Calu3 (cell line): Measurements from ENCODE around the gene B4GALT7. TPM values are rescaled to one million over a fixed set of nuclear protein-coding genes. Genes with fewer than 3 reads are reported as not detected.

Source experiments
- BruUV-seq: library from RNA; stranded (reverse); fragments of 400-500 nt; replicated peaks from 2 replicates; lab custom pipeline; 2021; lab: Mats Ljungman, UMichigan
- CTCF ChIA-PET: fragments of 300-600 bp; sonication (Branson Sonifier 250); formaldehyde crosslinking; loops from one replicate; lab custom pipeline; 2022; ENCODE audit warnings: antibody characterized with exemption; lab: Charles Lee
- DNase-seq: peaks from one replicate; pipeline ENCODE4 v3.0.0; 2022
- H3K27ac Mint-ChIP-seq: one replicate; pipeline ENCODE4 v1.8.0; 2022; ENCODE audit warnings: mixed read lengths; ENCODE audit not compliant: unreplicated experiment
- H3K27me3 Mint-ChIP-seq: one replicate; pipeline ENCODE4 v1.8.0; 2022; ENCODE audit warnings: mixed read lengths; ENCODE audit not compliant: unreplicated experiment
- H3K36me3 Mint-ChIP-seq: one replicate; pipeline ENCODE4 v1.8.0; 2022; ENCODE audit warnings: mild to moderate bottlenecking, moderate library complexity, mixed read lengths; ENCODE audit not compliant: insufficient read depth, unreplicated experiment
- H3K4me1 Mint-ChIP-seq: one replicate; pipeline ENCODE4 v1.8.0; 2022; ENCODE audit warnings: mild to moderate bottlenecking, low read depth, mixed read lengths; ENCODE audit not compliant: unreplicated experiment
- H3K4me3 Mint-ChIP-seq: one replicate; pipeline ENCODE4 v1.8.0; 2022; ENCODE audit warnings: mild to moderate bottlenecking, low read depth, moderate library complexity, mixed read lengths; ENCODE audit not compliant: unreplicated experiment
- H3K9me3 Mint-ChIP-seq: one replicate; pipeline ENCODE4 v1.8.0; 2022; ENCODE audit warnings: low read depth, mixed read lengths; ENCODE audit not compliant: unreplicated experiment
- CTCF ChIP-seq: fragments of 200-600 bp; IDR thresholded peaks from one replicate; pipeline ENCODE4 v1.8.0; 2022; ENCODE audit warnings: antibody characterized with exemption; ENCODE audit not compliant: unreplicated experiment
- intact Hi-C: fragments of 100-400 bp; cut with micrococcal nuclease; formaldehyde crosslinking; loops from one replicate; pipeline ENCODE4 v1.10.0; 2022; ENCODE audit not compliant: unreplicated experiment
- total RNA-seq: library from RNA; stranded (reverse); gene quantifications from 2 replicates; pipeline ENCODE4 v1.2.3, GENCODE V29; 2022

The B4GALT7 gene
- total RNA-seq, 1 experiment from 2014 or later: 55.7 TPM

GRCh38 chr5:177575488-177575887 lies 24.4 kb upstream of the B4GALT7 start:
- intact Hi-C loops: no loop called here
- DNase-seq: no peak
- no TSS peak for BruUV-seq
- CTCF ChIA-PET: no interaction called here
- H3K27me3 Mint-ChIP-seq: peaks cover 27% of the 10 kb centered on the region
- no peak overlapping the region for H3K4me3 Mint-ChIP-seq
- TF ChIP-seq CTCF: no peak
- H3K9me3 Mint-ChIP-seq: no peaks in the 10 kb centered on the region
- no peaks in the 10 kb centered on the region for H3K36me3 Mint-ChIP-seq
- H3K4me1 Mint-ChIP-seq: peaks cover 11% of the 10 kb centered on the region
- H3K27ac Mint-ChIP-seq: no peak overlapping the region

GRCh38 chr5:177576169-177576568 lies 23.8 kb upstream of the B4GALT7 start:
- no peak for DNase-seq
- H3K9me3 Mint-ChIP-seq: no peaks in the 10 kb centered on the region
- intact Hi-C loops: no loop called here
- peaks cover 27% of the 10 kb centered on the region for H3K27me3 Mint-ChIP-seq
- H3K27ac Mint-ChIP-seq: no peak overlapping the region
- H3K4me1 Mint-ChIP-seq: peaks cover 11% of the 10 kb centered on the region
- TF ChIP-seq CTCF: no peak
- no peaks in the 10 kb centered on the region for H3K36me3 Mint-ChIP-seq
- CTCF ChIA-PET: no interaction called here
- no peak overlapping the region for H3K4me3 Mint-ChIP-seq
- no TSS peak for BruUV-seq

GRCh38 chr5:177578316-177578715 lies 21.6 kb upstream of the B4GALT7 start:
- Mint-ChIP-seq H3K27me3 (peaks cover 27% of the 10 kb centered on the region), H3K4me1 (peaks cover 11% of the 10 kb centered on the region), H3K9me3 (no peaks in the 10 kb centered on the region), H3K27ac (no peak overlapping the region), H3K4me3 (no peak overlapping the region), H3K36me3 (no peaks in the 10 kb centered on the region)
- TF ChIP-seq CTCF: no peak
- BruUV-seq: no TSS peak
- intact Hi-C loops: no loop called here
- no peak for DNase-seq
- CTCF ChIA-PET: no interaction called here

GRCh38 chr5:177588413-177588909 lies 11.5 kb upstream of the B4GALT7 start:
- no peak overlapping the region for H3K27ac Mint-ChIP-seq
- H3K4me1 Mint-ChIP-seq: peaks cover 12% of the 10 kb centered on the region
- no peak for DNase-seq
- TF ChIP-seq CTCF: no peak
- no peaks in the 10 kb centered on the region for H3K9me3 Mint-ChIP-seq
- H3K36me3 Mint-ChIP-seq: peaks cover 23% of the 10 kb centered on the region
- CTCF ChIA-PET: no interaction called here
- no TSS peak for BruUV-seq
- H3K4me3 Mint-ChIP-seq: no peak overlapping the region
- intact Hi-C loops: no loop called here
- H3K27me3 Mint-ChIP-seq: peaks cover 76% of the 10 kb centered on the region
